HEK293 (cell line): ENCODE measurements around the gene PGBD5.

Source experiments
- CTCF ChIA-PET: fragments of 350-600 bp; formaldehyde crosslinking; extraction: SDS; loops from one replicate; lab custom pipeline; 2021; ENCODE audit warnings: antibody characterized with exemption; lab: Yijun Ruan, JAX
- POLR2A ChIA-PET: fragments of 300-600 bp; formaldehyde crosslinking; extraction: SDS; loops from one replicate; lab custom pipeline; 2020; ENCODE audit warnings: antibody characterized with exemption, inconsistent platforms; lab: Yijun Ruan, JAX
- H3K27ac ChIP-seq: fragments of 200-500 bp; sonication (Bioruptor generic); 2 replicates; pipeline ENCODE4 v1.5.1; 2014; ENCODE audit warnings: low read depth, low read length, control low read depth, inconsistent platforms; ENCODE audit errors: extremely low read depth
- H3K36me3 ChIP-seq, 2 experiments: fragments of 200-500 bp in 1 of 2; sonication (Bioruptor generic) in 1 of 2; 1 replicate in 1 of 2; 2 replicates in 1 of 2; pipeline ENCODE4 v1.5.1; 2014 to 2017; ENCODE audit warnings: inconsistent platforms in 2 of 2, low read length in 2 of 2; ENCODE audit not compliant: control insufficient read depth in 2 of 2, insufficient read depth in 1 of 2
- H3K4me1 ChIP-seq: fragments of 200-500 bp; sonication (Bioruptor generic); 2 replicates; pipeline ENCODE4 v1.5.1; 2014; ENCODE audit warnings: mild to moderate bottlenecking, low read length, inconsistent platforms; ENCODE audit not compliant: control insufficient read depth, insufficient read depth
- H3K4me3 ChIP-seq: 2 replicates; pipeline ENCODE4 v1.5.1; 2011; ENCODE audit warnings: low read depth, mild to moderate bottlenecking, control low read depth, low read length, moderate library complexity
- H3K9me3 ChIP-seq: fragments of 200-500 bp; sonication (Bioruptor generic); 2 replicates; pipeline ENCODE4 v1.5.1; 2014; ENCODE audit warnings: low read depth, low read length, inconsistent platforms; ENCODE audit not compliant: control insufficient read depth, insufficient read depth
- BCL11A ChIP-seq: fragments of 450-650 bp; formaldehyde crosslinking; IDR thresholded peaks from 2 replicates; pipeline ENCODE4 v1.5.1; 2016; ENCODE audit warnings: low read depth, missing biosample characterization, missing genetic modification characterization
- BCL6B ChIP-seq: fragments of 450-650 bp; formaldehyde crosslinking; IDR thresholded peaks from 2 replicates; pipeline ENCODE4 v1.5.1; 2017; ENCODE audit warnings: missing biosample characterization, missing genetic modification characterization
- EGR2 ChIP-seq: fragments of 450-650 bp; formaldehyde crosslinking; IDR thresholded peaks from 2 replicates; pipeline ENCODE4 v1.5.1; 2016; ENCODE audit warnings: low read depth, missing biosample characterization, missing genetic modification characterization
- HIC1 ChIP-seq: fragments of 450-650 bp; formaldehyde crosslinking; IDR thresholded peaks from 2 replicates; pipeline ENCODE4 v1.5.1; 2016; ENCODE audit warnings: missing biosample characterization, missing genetic modification characterization
- KLF17 ChIP-seq: fragments of 450-650 bp; formaldehyde crosslinking; IDR thresholded peaks from 2 replicates; pipeline ENCODE4 v1.5.1; 2016; ENCODE audit warnings: missing biosample characterization, missing genetic modification characterization
- KLF9 ChIP-seq: fragments of 450-650 bp; formaldehyde crosslinking; IDR thresholded peaks from 2 replicates; pipeline ENCODE4 v1.5.1; 2016; ENCODE audit warnings: missing biosample characterization, missing genetic modification characterization, low read depth
- OVOL3 ChIP-seq: fragments of 450-650 bp; formaldehyde crosslinking; IDR thresholded peaks from 2 replicates; pipeline ENCODE4 v1.5.1; 2016; ENCODE audit warnings: missing biosample characterization, missing genetic modification characterization
- PATZ1 ChIP-seq: fragments of 450-650 bp; formaldehyde crosslinking; IDR thresholded peaks from 2 replicates; pipeline ENCODE4 v1.5.1; 2016; ENCODE audit warnings: missing biosample characterization, missing genetic modification characterization
- REPIN1 ChIP-seq: fragments of 450-650 bp; formaldehyde crosslinking; IDR thresholded peaks from 2 replicates; pipeline ENCODE4 v1.5.1; 2017; ENCODE audit warnings: missing biosample characterization, missing genetic modification characterization, low read depth
- ZBTB11 ChIP-seq: fragments of 450-650 bp; formaldehyde crosslinking; conservative IDR thresholded peaks from 2 replicates; pipeline ENCODE4 v1.5.1; 2016; ENCODE audit warnings: low read depth, missing biosample characterization, missing genetic modification characterization
- ZBTB20 ChIP-seq: fragments of 450-650 bp; formaldehyde crosslinking; IDR thresholded peaks from 2 replicates; pipeline ENCODE4 v1.5.1; 2016; ENCODE audit warnings: missing biosample characterization, missing genetic modification characterization
- ZIC2 ChIP-seq: fragments of 450-650 bp; formaldehyde crosslinking; IDR thresholded peaks from 2 replicates; pipeline ENCODE4 v1.5.1; 2016; ENCODE audit warnings: missing biosample characterization, missing genetic modification characterization
- ZNF121 ChIP-seq: fragments of 450-650 bp; formaldehyde crosslinking; IDR thresholded peaks from 2 replicates; pipeline ENCODE4 v1.5.1; 2016; ENCODE audit warnings: missing biosample characterization, missing genetic modification characterization
- ZNF174 ChIP-seq: fragments of 450-650 bp; formaldehyde crosslinking; IDR thresholded peaks from 2 replicates; pipeline ENCODE4 v1.5.0; 2017; ENCODE audit warnings: missing biosample characterization, mild to moderate bottlenecking, missing genetic modification characterization
- ZNF302 ChIP-seq: fragments of 450-650 bp; formaldehyde crosslinking; IDR thresholded peaks from 2 replicates; pipeline ENCODE4 v1.5.1; 2016; ENCODE audit warnings: missing biosample characterization, missing genetic modification characterization, low read depth
- ZNF394 ChIP-seq: fragments of 450-650 bp; formaldehyde crosslinking; IDR thresholded peaks from 2 replicates; pipeline ENCODE4 v1.5.1; 2016; ENCODE audit warnings: missing biosample characterization, missing genetic modification characterization, mild to moderate bottlenecking, moderate library complexity, borderline replicate concordance
- ZNF621 ChIP-seq: fragments of 450-650 bp; formaldehyde crosslinking; IDR thresholded peaks from 2 replicates; pipeline ENCODE4 v1.5.1; 2017; ENCODE audit warnings: missing biosample characterization, missing genetic modification characterization
- ZNF658 ChIP-seq: fragments of 450-650 bp; formaldehyde crosslinking; IDR thresholded peaks from 2 replicates; pipeline ENCODE4; 2016; ENCODE audit warnings: missing biosample characterization, missing genetic modification characterization
- ZNF692 ChIP-seq: fragments of 450-650 bp; formaldehyde crosslinking; IDR thresholded peaks from 2 replicates; pipeline ENCODE4 v1.5.1; 2016; ENCODE audit warnings: missing biosample characterization, missing genetic modification characterization
- ZSCAN16 ChIP-seq: fragments of 450-650 bp; formaldehyde crosslinking; IDR thresholded peaks from 2 replicates; pipeline ENCODE4 v1.5.1; 2016; ENCODE audit warnings: missing biosample characterization, missing genetic modification characterization
- TF ChIP-seq, protein P1 (sequence below): fragments of 450-650 bp; formaldehyde crosslinking; IDR thresholded peaks from 2 replicates; pipeline ENCODE4 v1.5.1; 2017; ENCODE audit warnings: missing biosample characterization, missing genetic modification characterization

The PGBD5 gene

DNA sequence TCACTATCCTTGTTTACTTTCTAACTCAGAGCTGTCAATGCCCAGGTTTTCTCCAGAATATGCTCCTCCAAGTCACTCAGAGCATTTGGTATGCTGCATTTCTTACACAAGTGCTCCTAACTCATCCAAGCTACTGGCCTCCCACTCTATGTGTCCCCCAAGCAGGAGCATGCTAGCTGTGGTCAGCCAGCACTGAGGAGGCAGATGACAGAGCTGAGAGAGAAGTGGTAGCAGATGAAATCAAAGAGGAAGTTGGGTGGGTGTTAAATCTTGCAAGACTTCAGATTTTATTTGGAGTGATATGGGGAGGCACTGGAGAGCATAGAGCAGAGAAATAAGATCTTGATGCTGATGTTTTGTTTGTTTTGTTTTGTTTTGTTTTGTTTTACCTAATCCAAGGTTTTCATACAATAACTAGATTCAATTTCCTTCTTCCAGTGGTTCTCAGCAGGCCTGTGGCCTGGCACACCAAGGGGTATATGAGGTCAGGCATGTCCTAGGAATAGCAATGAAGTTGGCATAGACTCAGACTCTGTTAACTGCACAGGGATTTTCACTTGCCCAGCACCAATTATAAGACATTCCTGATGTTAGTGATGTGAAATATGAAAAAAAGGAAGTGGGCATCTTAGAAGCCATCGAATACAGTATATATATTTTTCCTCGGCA is 3.1 kb upstream of the PGBD5 start:
- H3K9me3 ChIP-seq: no peaks in the 10 kb centered on the region
- no peaks in the 10 kb centered on the region for H3K36me3 ChIP-seq
- no peak overlapping the region for H3K27ac ChIP-seq
- TF ChIP-seq REPIN1 (tag by site-specific recombination) (no peak), EGR2 (tag by site-specific recombination) (0 out of 2 replicates have a peak, but pooled peaks have one; percentile 19), ZIC2 (tag by site-specific recombination) (peak; percentile 89), ZBTB11 (no peak)
- CTCF ChIA-PET: interaction anchor here (1.0 to 1.6 kb wide), 3 partner anchors 16 to 213 kb away, joined by 3 to 5 read pairs (median 5); partner anchors contain the start of gene COG2
- POLR2A ChIA-PET: no interaction called here
- no peak overlapping the region for H3K4me3 ChIP-seq
- no peaks in the 10 kb centered on the region; the same call in 1 of the 2 replicates for H3K4me1 ChIP-seq

- POLR2A ChIA-PET: no interaction called here
These were observed 1.8 kb upstream of the PGBD5 start for GRCh38 chr1:230427981-230428380.

More at GRCh38 chr1:230427981-230428380, 1.8 kb upstream of the PGBD5 start:
- no peak overlapping the region for H3K4me3 ChIP-seq
- no peaks in the 10 kb centered on the region for H3K36me3 ChIP-seq
- TF ChIP-seq HIC1 (tag by site-specific recombination): no peak
- no peak for TF ChIP-seq ZNF658 (tag by site-specific recombination)
- no peak for TF ChIP-seq ZNF692 (tag by site-specific recombination)
- TF ChIP-seq ZNF302: no peak
- no peak for TF ChIP-seq ZBTB20 (tag by site-specific recombination)
- no peak for TF ChIP-seq KLF9 (tag by site-specific recombination)
- no peak for TF ChIP-seq BCL6B (tag by site-specific recombination)
- no peak for TF ChIP-seq PATZ1
- TF ChIP-seq ZNF121 (tag by site-specific recombination): no peak
- TF ChIP-seq ZNF394: no peak
- no peak for TF ChIP-seq ZNF174 (tag by site-specific recombination)
- no peak for TF ChIP-seq BCL11A (tag by site-specific recombination)
- no peak for TF ChIP-seq ZSCAN16 (tag by site-specific recombination)
- no peak for TF ChIP-seq OVOL3 (tag by site-specific recombination)
- TF ChIP-seq, protein P1, sequence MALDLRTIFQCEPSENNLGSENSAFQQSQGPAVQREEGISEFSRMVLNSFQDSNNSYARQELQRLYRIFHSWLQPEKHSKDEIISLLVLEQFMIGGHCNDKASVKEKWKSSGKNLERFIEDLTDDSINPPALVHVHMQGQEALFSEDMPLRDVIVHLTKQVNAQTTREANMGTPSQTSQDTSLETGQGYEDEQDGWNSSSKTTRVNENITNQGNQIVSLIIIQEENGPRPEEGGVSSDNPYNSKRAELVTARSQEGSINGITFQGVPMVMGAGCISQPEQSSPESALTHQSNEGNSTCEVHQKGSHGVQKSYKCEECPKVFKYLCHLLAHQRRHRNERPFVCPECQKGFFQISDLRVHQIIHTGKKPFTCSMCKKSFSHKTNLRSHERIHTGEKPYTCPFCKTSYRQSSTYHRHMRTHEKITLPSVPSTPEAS (tag by site-specific recombination): no peak
- TF ChIP-seq KLF17 (tag by site-specific recombination): no peak
- TF ChIP-seq ZNF621 (tag by site-specific recombination): no peak
- H3K4me1 ChIP-seq: no peaks in the 10 kb centered on the region; the same call in 1 of the 2 replicates
- CTCF ChIA-PET: interaction anchor here (0.6 to 1.6 kb wide), 4 partner anchors 18 to 734 kb away, joined by 3 to 5 read pairs (median 4); partner anchors contain the start of genes COG2 and TRIM67
- H3K27ac ChIP-seq: no peak overlapping the region
- no peaks in the 10 kb centered on the region for H3K9me3 ChIP-seq
